HG02981 (cell line): ENCODE measurements around the gene DYNC2LI1.

ENCODE experiments used
- ATAC-seq: cut with Tn5 transposase; IDR thresholded peaks from one replicate; pipeline ENCODE4 v1.9.1; 2021; ENCODE audit warnings: mild to moderate bottlenecking, moderate library complexity; ENCODE audit not compliant: unreplicated experiment

The DYNC2LI1 gene

GRCh38 chr2:43812947-43813346, 39.1 kb downstream of the DYNC2LI1 start:
- ATAC-seq = no peak

- ATAC-seq = no peak
Measured at GRCh38 chr2:43814711-43815110, 40.9 kb downstream of the DYNC2LI1 start.

- ATAC-seq = no peak
Measured at GRCh38 chr2:43818761-43819160, 44.9 kb downstream of the DYNC2LI1 start.

GRCh38 chr2:43819491-43820163, 45.8 kb downstream of the DYNC2LI1 start:
- no peak for ATAC-seq

- no peak for ATAC-seq
Measured at GRCh38 chr2:43822839-43823238, 49.0 kb downstream of the DYNC2LI1 start.

- no peak for ATAC-seq
Measured at GRCh38 chr2:43823751-43824150, 49.9 kb downstream of the DYNC2LI1 start.

GRCh38 chr2:43824512-43824911, 50.7 kb downstream of the DYNC2LI1 start:
- ATAC-seq = no peak

- no peak for ATAC-seq
Measured at GRCh38 chr2:43824951-43825493, 51.2 kb downstream of the DYNC2LI1 start.

GRCh38 chr2:43825841-43826240, 52.0 kb downstream of the DYNC2LI1 start:
- ATAC-seq = no peak

GRCh38 chr2:43826305-43827250, 52.7 kb downstream of the DYNC2LI1 start:
- no peak for ATAC-seq

- no peak for ATAC-seq
Measured at GRCh38 chr2:43831543-43832294, 57.9 kb downstream of the DYNC2LI1 start.

GRCh38 chr2:43832457-43832856, 58.6 kb downstream of the DYNC2LI1 start:
- ATAC-seq = no peak

- ATAC-seq = no peak
Measured at GRCh38 chr2:43837033-43837432, 63.2 kb downstream of the DYNC2LI1 start.

- ATAC-seq = no peak
Measured at GRCh38 chr2:43837831-43838559, 64.2 kb downstream of the DYNC2LI1 start.

GRCh38 chr2:43838560-43839267, 64.9 kb downstream of the DYNC2LI1 start, which contains the start of the genes ABCG5 and ABCG8:
Gene ABCG5 (minus strand): TSS chr2:43838839. CDS start chr2:43838679, 160 bp downstream.
Gene ABCG8 (plus strand): TSS chr2:43838971. CDS start chr2:43839054, 83 bp downstream.
- ATAC-seq = no peak

- no peak for ATAC-seq
Measured at GRCh38 chr2:43839776-43840564, 66.1 kb downstream of the DYNC2LI1 start.

GRCh38 chr2:43840965-43841364, 67.1 kb downstream of the DYNC2LI1 start:
- no peak for ATAC-seq

GRCh38 chr2:43841949-43842865, 68.4 kb downstream of the DYNC2LI1 start:
- ATAC-seq = no peak
